Adipocyte (in vitro differentiated cells): ENCODE measurements around the gene ZIC4.
A peak's percentile ranks its signal among the peaks of the same experiment; 100 is the strongest.

Experiments
- DNase-seq: peaks from one replicate; pipeline ENCODE4 v3.0.0-alpha.2; 2015; ENCODE audit warnings: low read depth
- H3K27me3 ChIP-seq: replicated peaks from 2 replicates; pipeline ENCODE4 v1.7.0; 2013; ENCODE audit warnings: mild to moderate bottlenecking, low read length, moderate library complexity; ENCODE audit not compliant: control insufficient read depth, insufficient read depth
- H3K36me3 ChIP-seq: 2 replicates; pipeline ENCODE4 v1.7.0; 2013; ENCODE audit warnings: low read length, mild to moderate bottlenecking, moderate library complexity; ENCODE audit not compliant: control insufficient read depth, insufficient read depth, severe bottlenecking
- H3K4me1 ChIP-seq: 2 replicates; pipeline ENCODE4 v1.7.0; 2013; ENCODE audit warnings: mild to moderate bottlenecking, low read length, moderate library complexity; ENCODE audit not compliant: control insufficient read depth, insufficient read depth
- H3K4me3 ChIP-seq: 2 replicates; pipeline ENCODE4 v1.7.0; 2013; ENCODE audit warnings: mild to moderate bottlenecking, low read length, moderate library complexity
- H3K9ac ChIP-seq: 2 replicates; pipeline ENCODE4 v1.7.0; 2013; ENCODE audit warnings: mild to moderate bottlenecking, low read length, moderate library complexity
- H3K9me3 ChIP-seq: 2 replicates; pipeline ENCODE4 v1.7.0; 2013; ENCODE audit warnings: mild to moderate bottlenecking, low read length, moderate library complexity; ENCODE audit not compliant: control insufficient read depth

ZIC4 gene

GRCh38 chr3:147410526-147411237, 4.3 kb upstream of the ZIC4 start:
- Histone ChIP-seq H3K4me3 (peak overlapping the region; percentile 70), H3K27me3 (peaks cover 95% of the 10 kb centered on the region)
- no peak for DNase-seq

GRCh38 chr3:147410116-147410525, 3.8 kb upstream of the ZIC4 start:
- H3K27me3 ChIP-seq: peaks cover 95% of the 10 kb centered on the region
- no peak for DNase-seq

More at GRCh38 chr3:147410526-147411237, 4.3 kb upstream of the ZIC4 start:
- Histone ChIP-seq H3K36me3 (no peaks in the 10 kb centered on the region), H3K4me1 (peaks cover 10% of the 10 kb centered on the region), H3K9ac (no peak overlapping the region), H3K9me3 (peaks cover 34% of the 10 kb centered on the region)

GRCh38 chr3:147409143-147410115, 3.1 kb upstream of the ZIC4 start, which contains the start of gene ZIC1:
Gene ZIC1 (plus strand): TSS chr3:147409365. CDS start chr3:147410113, 748 bp downstream.
- Histone ChIP-seq H3K9me3 (peaks cover 24% of the 10 kb centered on the region), H3K4me1 (peaks cover 10% of the 10 kb centered on the region), H3K27me3 (peaks cover 95% of the 10 kb centered on the region), H3K4me3 (peak within 1 kb of the TSS; percentile 70), H3K36me3 (no peaks in the 10 kb centered on the region), H3K9ac (no peak within 1 kb of the TSS)
- DNase-seq: no peak

More at GRCh38 chr3:147410116-147410525, 3.8 kb upstream of the ZIC4 start:
- Histone ChIP-seq H3K4me1 (peaks cover 10% of the 10 kb centered on the region), H3K9me3 (peaks cover 28% of the 10 kb centered on the region), H3K9ac (no peak overlapping the region), H3K36me3 (no peaks in the 10 kb centered on the region), H3K4me3 (peak overlapping the region; percentile 70)

GRCh38 chr3:147408188-147409100, 2.1 kb upstream of the ZIC4 start:
- H3K27me3 ChIP-seq: peaks cover 96% of the 10 kb centered on the region
- no peaks in the 10 kb centered on the region for H3K36me3 ChIP-seq
- no peak for DNase-seq
- H3K4me1 ChIP-seq: peaks cover 10% of the 10 kb centered on the region
- no peak overlapping the region for H3K9ac ChIP-seq
- H3K4me3 ChIP-seq: no peak overlapping the region
- peaks cover 24% of the 10 kb centered on the region for H3K9me3 ChIP-seq

DNA sequence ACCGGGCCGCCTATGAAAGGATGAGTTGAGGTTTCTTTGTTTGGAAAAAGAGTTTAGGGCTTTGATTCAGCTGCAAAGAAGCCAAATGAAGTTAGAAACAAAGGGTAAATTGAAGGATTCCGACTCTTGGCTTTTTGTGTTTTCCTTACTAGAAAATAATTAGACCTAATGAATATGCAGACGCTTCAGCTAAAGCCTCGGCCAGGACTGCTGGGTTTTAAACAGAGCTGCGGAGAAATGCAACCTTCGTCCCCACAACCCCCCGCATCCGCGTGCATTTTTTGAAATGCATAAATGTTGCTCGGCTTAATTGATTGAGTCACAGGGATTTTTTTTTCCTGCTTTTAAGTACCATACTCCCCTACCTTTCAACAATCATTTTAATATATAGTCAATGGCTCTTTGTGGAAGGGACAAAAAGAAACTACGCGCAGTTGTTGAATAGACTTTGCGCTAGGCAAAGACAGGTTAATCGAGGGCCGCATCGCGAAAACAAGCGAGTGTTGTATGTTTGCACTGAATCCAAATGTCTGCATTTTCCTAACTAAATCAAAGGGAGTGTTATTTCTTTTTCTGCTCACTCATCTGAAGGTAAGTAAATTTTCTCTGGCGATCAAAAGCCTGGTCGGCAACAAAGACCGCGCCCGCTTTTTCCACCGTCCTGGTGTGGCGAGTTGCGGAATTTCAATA, 1.3 kb upstream of the ZIC4 start:
- Histone ChIP-seq H3K9ac (no peak overlapping the region), H3K4me3 (peak overlapping the region; percentile 12), H3K9me3 (peaks cover 25% of the 10 kb centered on the region), H3K36me3 (no peaks in the 10 kb centered on the region), H3K27me3 (peaks cover 94% of the 10 kb centered on the region), H3K4me1 (peaks cover 10% of the 10 kb centered on the region)
- no peak for DNase-seq

- DNase-seq: no peak
- Histone ChIP-seq H3K9ac (no peak overlapping the region), H3K27me3 (peaks cover 93% of the 10 kb centered on the region), H3K9me3 (peaks cover 26% of the 10 kb centered on the region), H3K4me3 (peak overlapping the region; percentile 12), H3K36me3 (no peaks in the 10 kb centered on the region), H3K4me1 (peaks cover 10% of the 10 kb centered on the region)
Observed at GRCh38 chr3:147407114-147407497, 763 bp upstream of the ZIC4 start.

- Histone ChIP-seq H3K4me3 (no peak overlapping the region), H3K9me3 (peaks cover 29% of the 10 kb centered on the region), H3K27me3 (peaks cover 93% of the 10 kb centered on the region), H3K4me1 (peaks cover under 1% of the 10 kb centered on the region), H3K9ac (no peak overlapping the region), H3K36me3 (no peaks in the 10 kb centered on the region)
- DNase-seq: no peak
Observed at GRCh38 chr3:147405231-147406027, 914 bp downstream of the ZIC4 start.

GRCh38 chr3:147404800-147405230, 1.5 kb downstream of the ZIC4 start:
- DNase-seq: no peak
- no peak overlapping the region for H3K9ac ChIP-seq
- peaks cover 93% of the 10 kb centered on the region for H3K27me3 ChIP-seq
- H3K36me3 ChIP-seq: no peaks in the 10 kb centered on the region
- H3K4me1 ChIP-seq: no peaks in the 10 kb centered on the region
- H3K4me3 ChIP-seq: no peak overlapping the region
- peaks cover 29% of the 10 kb centered on the region for H3K9me3 ChIP-seq

DNA sequence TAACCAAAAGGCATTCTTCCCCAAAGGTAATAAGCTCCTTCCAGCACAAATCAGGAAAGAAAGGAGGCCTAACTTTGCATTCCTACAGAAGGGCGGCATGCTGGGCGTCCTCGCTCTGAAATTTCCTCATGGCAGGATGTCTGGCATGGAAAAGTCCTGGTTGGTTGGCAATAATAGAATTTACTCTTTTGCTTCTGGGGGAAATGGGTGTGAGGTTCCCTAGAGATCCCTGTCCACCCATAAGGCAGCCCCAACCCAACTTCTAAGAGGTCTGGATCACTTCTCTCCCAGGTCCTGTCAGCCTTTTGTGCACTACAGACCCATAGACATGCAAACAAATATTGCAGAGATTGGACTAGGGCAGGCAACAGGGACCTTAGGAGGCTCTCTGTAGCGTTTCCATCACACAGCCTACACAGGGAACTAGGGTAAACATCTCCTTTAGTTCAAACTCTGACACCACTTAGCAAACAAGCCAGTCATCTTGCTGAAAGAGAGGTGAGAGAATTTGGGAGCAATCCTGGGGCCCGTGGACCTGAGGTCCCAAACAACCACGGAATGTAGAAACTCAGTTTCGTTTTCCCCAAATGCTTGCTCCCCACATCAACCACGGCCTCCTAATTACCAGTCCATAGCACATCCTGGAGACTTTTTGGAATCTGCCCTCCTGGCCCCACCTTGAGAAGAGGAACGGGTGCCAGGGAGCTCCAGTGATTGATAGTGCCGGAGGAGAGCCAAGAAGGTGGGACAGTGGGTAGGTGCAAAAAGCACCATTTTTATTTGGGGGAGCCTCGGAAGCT, 2.1 kb downstream of the ZIC4 start:
- Histone ChIP-seq H3K9me3 (peaks cover 29% of the 10 kb centered on the region), H3K4me1 (no peaks in the 10 kb centered on the region), H3K36me3 (no peaks in the 10 kb centered on the region), H3K9ac (no peak overlapping the region), H3K27me3 (peaks cover 91% of the 10 kb centered on the region), H3K4me3 (no peak overlapping the region)
- no peak for DNase-seq
